ENCODE results near the gene EXOC6B.

Gene EXOC6B

GRCh38 chr2:72278046-72278445 is 547.8 kb downstream of the EXOC6B start:
- TF ChIP-seq CTCF (IDR thresholded peaks at IDR 0.05; ENCODE audit: low read depth, low read length) = no peak
- no peak overlapping the region for H3K27ac ChIP-seq
- DNase-seq = no peak
- H3K9me3 ChIP-seq (ENCODE audit: severe bottlenecking) = no peaks in the 10 kb centered on the region
- no peaks in the 10 kb centered on the region for H3K36me3 ChIP-seq
- no peak overlapping the region for H3K4me3 ChIP-seq (ENCODE audit: low read depth, low read length)
- no peaks in the 10 kb centered on the region for H3K27me3 ChIP-seq (ENCODE audit: insufficient read depth, low read depth, severe bottlenecking)

GRCh38 chr2:72276876-72277275 is 549.0 kb downstream of the EXOC6B start:
- no peaks in the 10 kb centered on the region for H3K36me3 ChIP-seq
- H3K27me3 ChIP-seq (ENCODE audit: insufficient read depth, low read depth, severe bottlenecking) = no peaks in the 10 kb centered on the region
- no peak for DNase-seq
- TF ChIP-seq CTCF (IDR thresholded peaks at IDR 0.05; ENCODE audit: low read depth, low read length) = no peak
- no peak overlapping the region for H3K4me3 ChIP-seq (ENCODE audit: low read depth, low read length)
- no peak overlapping the region for H3K27ac ChIP-seq
- H3K9me3 ChIP-seq (ENCODE audit: severe bottlenecking) = no peaks in the 10 kb centered on the region

GRCh38 chr2:72276356-72276755 is 549.5 kb downstream of the EXOC6B start:
- no peaks in the 10 kb centered on the region for H3K9me3 ChIP-seq (ENCODE audit: severe bottlenecking)
- no peaks in the 10 kb centered on the region for H3K36me3 ChIP-seq
- no peaks in the 10 kb centered on the region for H3K27me3 ChIP-seq (ENCODE audit: insufficient read depth, low read depth, severe bottlenecking)
- DNase-seq = no peak
- no peak overlapping the region for H3K4me3 ChIP-seq (ENCODE audit: low read depth, low read length)
- no peak overlapping the region; the same call in 1 of the 2 replicates for H3K27ac ChIP-seq
- TF ChIP-seq CTCF (IDR thresholded peaks at IDR 0.05; ENCODE audit: low read depth, low read length) = no peak

- DNase-seq = no peak
- Histone ChIP-seq H3K4me3 (ENCODE audit: low read depth, low read length) (no peak overlapping the region), H3K9me3 (ENCODE audit: severe bottlenecking) (no peaks in the 10 kb centered on the region), H3K36me3 (no peaks in the 10 kb centered on the region), H3K27me3 (ENCODE audit: insufficient read depth, low read depth, severe bottlenecking) (no peaks in the 10 kb centered on the region), H3K27ac (no peak overlapping the region)
- no peak for TF ChIP-seq CTCF (IDR thresholded peaks at IDR 0.05; ENCODE audit: low read depth, low read length)
Observed at GRCh38 chr2:72275084-72275483, 550.7 kb downstream of the EXOC6B start.

- Histone ChIP-seq H3K9me3 (ENCODE audit: severe bottlenecking) (no peaks in the 10 kb centered on the region), H3K27me3 (ENCODE audit: insufficient read depth, low read depth, severe bottlenecking) (no peaks in the 10 kb centered on the region), H3K27ac (no peak overlapping the region), H3K4me3 (ENCODE audit: low read depth, low read length) (no peak overlapping the region), H3K36me3 (no peaks in the 10 kb centered on the region)
- no peak for TF ChIP-seq CTCF (IDR thresholded peaks at IDR 0.05; ENCODE audit: low read depth, low read length)
- DNase-seq = no peak
Observed at GRCh38 chr2:72274380-72274797, 551.4 kb downstream of the EXOC6B start.

- no peak for TF ChIP-seq CTCF (IDR thresholded peaks at IDR 0.05; ENCODE audit: low read depth, low read length)
- Histone ChIP-seq H3K36me3 (no peaks in the 10 kb centered on the region), H3K27ac (no peak overlapping the region), H3K4me3 (ENCODE audit: low read depth, low read length) (no peak overlapping the region), H3K9me3 (ENCODE audit: severe bottlenecking) (no peaks in the 10 kb centered on the region), H3K27me3 (ENCODE audit: insufficient read depth, low read depth, severe bottlenecking) (no peaks in the 10 kb centered on the region)
- DNase-seq = no peak
Observed at GRCh38 chr2:72273384-72273783, 552.4 kb downstream of the EXOC6B start.
